ENCODE data around the gene CHST11. TPM values are rescaled to one million over a fixed set of nuclear protein-coding genes. Genes with fewer than 3 reads are reported as not detected.

The CHST11 gene
- total and polyA plus RNA-seq, 10 donors = 5.2 to 65.1 (median 48.4) TPM

DNA sequence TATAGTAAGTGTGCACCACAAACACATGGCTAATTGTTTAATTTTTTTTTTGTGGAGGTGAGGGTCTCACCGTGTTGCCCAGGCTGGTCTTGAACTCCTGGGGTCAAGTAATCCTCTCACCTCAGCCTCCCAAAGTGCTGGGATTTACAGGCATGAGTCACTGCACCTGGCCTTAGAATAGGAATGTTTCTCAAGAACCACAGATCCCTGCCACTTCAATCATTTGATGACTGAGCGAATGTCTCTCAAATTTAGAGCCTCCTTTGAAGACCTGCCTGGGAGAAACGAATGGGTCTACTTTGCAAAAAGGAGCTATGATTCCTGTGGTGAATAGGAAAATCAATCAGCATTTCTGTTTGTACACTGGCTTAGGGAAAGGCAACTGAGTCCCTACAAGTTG lies 33.5 kb upstream of the CHST11 start:
- H3K27ac ChIP-seq = no peak overlapping the region
- no peak for TF ChIP-seq POLR2AphosphoS5 (IDR thresholded peaks at IDR 0.05)
- TF ChIP-seq, protein P1, sequence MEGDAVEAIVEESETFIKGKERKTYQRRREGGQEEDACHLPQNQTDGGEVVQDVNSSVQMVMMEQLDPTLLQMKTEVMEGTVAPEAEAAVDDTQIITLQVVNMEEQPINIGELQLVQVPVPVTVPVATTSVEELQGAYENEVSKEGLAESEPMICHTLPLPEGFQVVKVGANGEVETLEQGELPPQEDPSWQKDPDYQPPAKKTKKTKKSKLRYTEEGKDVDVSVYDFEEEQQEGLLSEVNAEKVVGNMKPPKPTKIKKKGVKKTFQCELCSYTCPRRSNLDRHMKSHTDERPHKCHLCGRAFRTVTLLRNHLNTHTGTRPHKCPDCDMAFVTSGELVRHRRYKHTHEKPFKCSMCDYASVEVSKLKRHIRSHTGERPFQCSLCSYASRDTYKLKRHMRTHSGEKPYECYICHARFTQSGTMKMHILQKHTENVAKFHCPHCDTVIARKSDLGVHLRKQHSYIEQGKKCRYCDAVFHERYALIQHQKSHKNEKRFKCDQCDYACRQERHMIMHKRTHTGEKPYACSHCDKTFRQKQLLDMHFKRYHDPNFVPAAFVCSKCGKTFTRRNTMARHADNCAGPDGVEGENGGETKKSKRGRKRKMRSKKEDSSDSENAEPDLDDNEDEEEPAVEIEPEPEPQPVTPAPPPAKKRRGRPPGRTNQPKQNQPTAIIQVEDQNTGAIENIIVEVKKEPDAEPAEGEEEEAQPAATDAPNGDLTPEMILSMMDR (IDR thresholded peaks at IDR 0.05 in 8 of 11, conservative IDR thresholded peaks at IDR 0.05 in 3 of 11) = no peak
- no peak for TF ChIP-seq POLR2A (IDR thresholded peaks at IDR 0.05)
- WGBS, 5 donors = 76 to 89% (median 86%) methylated on average over 3 of the region's 3 CpGs

DNA sequence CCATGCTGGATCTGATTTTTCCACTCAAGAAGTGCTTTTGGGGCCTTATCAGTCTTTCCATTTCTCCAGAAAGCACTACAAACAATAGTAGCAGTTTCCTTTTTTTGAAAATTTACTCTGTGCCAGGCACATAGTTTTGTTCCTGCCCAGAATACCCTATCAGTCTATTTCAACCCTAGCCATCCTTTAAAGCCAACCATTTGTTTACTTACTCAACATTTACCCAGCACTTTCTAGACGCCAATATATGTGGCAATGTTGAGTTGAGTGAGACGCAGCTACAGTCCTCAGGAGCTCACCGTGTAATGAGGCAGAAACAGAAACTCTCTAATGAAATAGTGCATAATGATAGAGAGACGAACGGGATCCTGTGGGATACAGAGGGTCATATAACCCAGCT lies 32.9 kb upstream of the CHST11 start:
- no peaks in the 10 kb centered on the region for H3K27me3 ChIP-seq (replicated peaks in 1 of 7)
- no peak overlapping the region for H3K4me3 ChIP-seq
- peaks cover 0 to 4% (median 0%) of the 10 kb centered on the region in 6 donors for H3K4me1 ChIP-seq
- 89 to 95% (median 92%) methylated on average over 5 of the region's 5 CpGs for WGBS, 5 donors
- no peak for DNase-seq
- peaks cover 0 to 18% (median 2%) of the 10 kb centered on the region in 8 donors for H3K9me3 ChIP-seq
- TF ChIP-seq POLR2AphosphoS5 (IDR thresholded peaks at IDR 0.05) (no peak), POLR2A (IDR thresholded peaks at IDR 0.05) (no peak)
- TF ChIP-seq, protein P1 (IDR thresholded peaks at IDR 0.05 in 8 of 11, conservative IDR thresholded peaks at IDR 0.05 in 3 of 11) = no peak
- intact Hi-C loops (cut with DNase I; ENCODE audit: low total_unique reads) = no loop called here
- H3K27ac ChIP-seq = no peak overlapping the region
- no peaks in the 10 kb centered on the region for H3K36me3 ChIP-seq

More for the DNA sequence above, 33.5 kb upstream of the CHST11 start:
- Histone ChIP-seq H3K4me3 (no peak overlapping the region), H3K36me3 (no peaks in the 10 kb centered on the region), H3K27me3 (replicated peaks in 1 of 7) (no peaks in the 10 kb centered on the region), H3K9me3 (peaks cover 0 to 17% (median under 1%) of the 10 kb centered on the region in 8 donors), H3K4me1 (peaks cover 0 to 4% (median 0%) of the 10 kb centered on the region in 6 donors)
- intact Hi-C loops (cut with DNase I; ENCODE audit: low total_unique reads) = no loop called here
- DNase-seq = no peak

DNA sequence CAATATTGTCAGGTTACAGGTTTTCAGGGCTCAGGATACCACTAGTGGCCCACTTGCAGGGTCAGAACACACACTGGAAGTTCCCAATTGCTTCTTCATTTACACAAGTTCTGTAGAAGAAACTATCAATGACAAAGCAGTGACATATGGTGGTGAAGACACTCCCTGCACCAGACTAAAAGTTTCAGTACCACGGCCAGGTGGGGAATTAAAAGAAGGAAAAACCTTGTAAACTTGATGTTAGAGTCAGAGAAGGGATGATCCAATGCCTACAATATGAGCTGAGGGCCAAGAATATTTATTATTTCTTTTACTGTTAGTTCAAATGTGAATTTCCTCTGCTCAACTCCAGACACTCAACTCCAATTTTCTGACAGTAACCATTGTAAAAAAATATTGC lies 31.8 kb upstream of the CHST11 start:
- Histone ChIP-seq H3K36me3 (no peaks in the 10 kb centered on the region), H3K4me1 (peaks cover 0 to 4% (median 0%) of the 10 kb centered on the region in 6 donors), H3K27ac (no peak overlapping the region), H3K27me3 (replicated peaks in 1 of 7) (no peaks in the 10 kb centered on the region), H3K4me3 (no peak overlapping the region), H3K9me3 (peaks cover 0 to 19% (median 2%) of the 10 kb centered on the region in 8 donors)
- TF ChIP-seq, protein P1 (IDR thresholded peaks at IDR 0.05 in 8 of 11, conservative IDR thresholded peaks at IDR 0.05 in 3 of 11) = no peak
- no peak for TF ChIP-seq POLR2A (IDR thresholded peaks at IDR 0.05)
- no peak for TF ChIP-seq POLR2AphosphoS5 (IDR thresholded peaks at IDR 0.05)
- WGBS, 5 donors = 67 to 87% (median 80%) methylated on average over 1 of the region's 1 CpG
- intact Hi-C loops (cut with DNase I; ENCODE audit: low total_unique reads) = no loop called here
- no peak for DNase-seq

DNA sequence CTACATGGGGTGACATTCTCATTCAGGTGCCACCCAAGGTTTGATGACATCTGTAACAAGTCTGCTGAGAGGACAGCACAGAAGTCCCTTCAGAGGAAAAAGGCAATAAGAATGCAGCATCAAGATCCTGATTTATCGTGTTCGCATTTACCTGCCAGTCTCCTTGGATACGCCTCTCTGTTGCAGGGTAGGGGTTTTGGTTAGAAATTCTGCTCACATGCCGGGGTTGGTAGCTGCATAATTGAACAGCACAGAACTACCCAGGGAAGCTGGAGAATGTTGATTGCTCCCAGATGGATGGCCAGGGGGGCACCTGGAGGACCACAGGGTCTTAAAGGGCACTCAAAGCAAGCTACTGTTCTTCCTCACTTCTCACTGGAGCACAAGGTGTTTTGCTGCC lies 31.1 kb upstream of the CHST11 start:
- intact Hi-C loops (cut with DNase I; ENCODE audit: low total_unique reads) = no loop called here
- Histone ChIP-seq H3K9me3 (peaks cover 0 to 19% (median 2%) of the 10 kb centered on the region in 8 donors), H3K27ac (no peak overlapping the region), H3K4me3 (no peak overlapping the region), H3K4me1 (peaks cover 0 to 4% (median 0%) of the 10 kb centered on the region in 6 donors), H3K27me3 (replicated peaks in 1 of 7) (no peaks in the 10 kb centered on the region), H3K36me3 (no peaks in the 10 kb centered on the region)
- no peak for DNase-seq
- TF ChIP-seq, protein P1 (IDR thresholded peaks at IDR 0.05 in 8 of 11, conservative IDR thresholded peaks at IDR 0.05 in 3 of 11) = no peak
- TF ChIP-seq POLR2AphosphoS5 (IDR thresholded peaks at IDR 0.05) (no peak), POLR2A (IDR thresholded peaks at IDR 0.05) (no peak)
- WGBS, 5 donors = 91 to 96% (median 94%) methylated on average over 4 of the region's 4 CpGs

All from spleen (tissue), 11 donors.